ENCODE results near the gene PCSK2.

PCSK2 gene

GRCh38 chr20:17248224-17248623 lies 21.4 kb downstream of the PCSK2 start:
- DNase-seq (ENCODE audit: low spot score): no peak

- DNase-seq (ENCODE audit: low spot score): no peak
Observed at GRCh38 chr20:17262786-17263185, 35.9 kb downstream of the PCSK2 start.

GRCh38 chr20:17273717-17274116 lies 46.9 kb downstream of the PCSK2 start:
- DNase-seq (ENCODE audit: low spot score): no peak

- DNase-seq (ENCODE audit: low spot score): no peak
Observed at GRCh38 chr20:17276101-17276500, 49.3 kb downstream of the PCSK2 start.

- no peak for DNase-seq (ENCODE audit: low spot score)
Observed at GRCh38 chr20:17281478-17281877, 54.6 kb downstream of the PCSK2 start.

- no peak for DNase-seq (ENCODE audit: low spot score)
Observed at GRCh38 chr20:17282501-17282900, 55.7 kb downstream of the PCSK2 start.

GRCh38 chr20:17287503-17287902 lies 60.7 kb downstream of the PCSK2 start:
- no peak for DNase-seq (ENCODE audit: low spot score)

- no peak for DNase-seq (ENCODE audit: low spot score)
Observed at GRCh38 chr20:17287998-17288397, 61.2 kb downstream of the PCSK2 start.

GRCh38 chr20:17295151-17295726 lies 68.4 kb downstream of the PCSK2 start:
- no peak for DNase-seq (ENCODE audit: low spot score)

- no peak for DNase-seq (ENCODE audit: low spot score)
Observed at GRCh38 chr20:17295991-17296390, 69.2 kb downstream of the PCSK2 start.

GRCh38 chr20:17298171-17298570 lies 71.3 kb downstream of the PCSK2 start:
- no peak for DNase-seq (ENCODE audit: low spot score)

- DNase-seq (ENCODE audit: low spot score): no peak
Observed at GRCh38 chr20:17298751-17299150, 71.9 kb downstream of the PCSK2 start.

GRCh38 chr20:17300113-17300512 lies 73.3 kb downstream of the PCSK2 start:
- no peak for DNase-seq (ENCODE audit: low spot score)

- no peak for DNase-seq (ENCODE audit: low spot score)
Observed at GRCh38 chr20:17304774-17305173, 77.9 kb downstream of the PCSK2 start.

GRCh38 chr20:17306427-17306826 lies 79.6 kb downstream of the PCSK2 start:
- DNase-seq (ENCODE audit: low spot score): no peak

- no peak for DNase-seq (ENCODE audit: low spot score)
Observed at GRCh38 chr20:17314264-17314663, 87.4 kb downstream of the PCSK2 start.

GRCh38 chr20:17315407-17316231 lies 88.8 kb downstream of the PCSK2 start:
- no peak for DNase-seq (ENCODE audit: low spot score)

- DNase-seq (ENCODE audit: low spot score): no peak
Observed at GRCh38 chr20:17316316-17317038, 89.6 kb downstream of the PCSK2 start.

GRCh38 chr20:17317341-17317740 lies 90.5 kb downstream of the PCSK2 start:
- no peak for DNase-seq (ENCODE audit: low spot score)

GRCh38 chr20:17320456-17320855 lies 93.6 kb downstream of the PCSK2 start:
- no peak for DNase-seq (ENCODE audit: low spot score)

GRCh38 chr20:17326096-17326495 lies 99.3 kb downstream of the PCSK2 start:
- DNase-seq (ENCODE audit: low spot score): no peak

- no peak for DNase-seq (ENCODE audit: low spot score)
Observed at GRCh38 chr20:17327185-17328148, 100.6 kb downstream of the PCSK2 start.
